Activated T-helper 17 cell treated with anti-CD3 and anti-CD28 coated beads, Interleukin-2, amount 50 U/mL, for 72 hours (primary cell): ENCODE data around the gene DNAJC11. TPM values are rescaled to one million over a fixed set of nuclear protein-coding genes. Genes with fewer than 3 reads are reported as not detected.
"Not testable (repeated sequence)": the region's sequence is repeated elsewhere in the genome, so short reads cannot be mapped to it uniquely, and the experiment has no call there.

Source experiments
- ATAC-seq: fragments of 150-1000 bp; cut with Tn5 transposase; replicated peaks from 2 replicates; pipeline ENCODE4 v1.10.0; 2021; ENCODE audit warnings: mild to moderate bottlenecking, moderate library complexity
- H3K27ac Mint-ChIP-seq: one replicate; pipeline ENCODE4 v1.8.0; 2022; ENCODE audit warnings: mixed read lengths
- H3K27me3 Mint-ChIP-seq: one replicate; pipeline ENCODE4 v1.8.0; 2022; ENCODE audit warnings: mixed read lengths
- H3K36me3 Mint-ChIP-seq: one replicate; pipeline ENCODE4 v1.8.0; 2022; ENCODE audit warnings: low read depth, mild to moderate bottlenecking, mixed read lengths
- H3K4me1 Mint-ChIP-seq: one replicate; pipeline ENCODE4 v1.8.0; 2022; ENCODE audit warnings: mixed read lengths
- H3K4me3 Mint-ChIP-seq: one replicate; pipeline ENCODE4 v1.8.0; 2022; ENCODE audit warnings: mild to moderate bottlenecking, mixed read lengths
- H3K9me3 Mint-ChIP-seq: one replicate; pipeline ENCODE4 v1.8.0; 2022; ENCODE audit warnings: mixed read lengths
- total RNA-seq, 2 donors: library from RNA; stranded (reverse); gene quantifications; one replicate each; pipeline ENCODE4 v1.2.3, GENCODE V29; 2022

DNAJC11 gene
- total RNA-seq, 2 donors from 2014 or later = 30.6 to 70.5 TPM

- no peaks in the 10 kb centered on the region for H3K9me3 Mint-ChIP-seq
- no peaks in the 10 kb centered on the region for H3K36me3 Mint-ChIP-seq
- no peak overlapping the region for H3K27ac Mint-ChIP-seq
- no peak for ATAC-seq
- H3K27me3 Mint-ChIP-seq = peaks cover 6% of the 10 kb centered on the region
- no peaks in the 10 kb centered on the region for H3K4me1 Mint-ChIP-seq
- H3K4me3 Mint-ChIP-seq = no peak overlapping the region
Observed at GRCh38 chr1:6723621-6724428, 22.2 kb upstream of the DNAJC11 start.

- Mint-ChIP-seq H3K4me3 (no peak overlapping the region), H3K27ac (no peak overlapping the region), H3K27me3 (peaks cover 4% of the 10 kb centered on the region), H3K9me3 (peaks cover 5% of the 10 kb centered on the region), H3K4me1 (no peaks in the 10 kb centered on the region), H3K36me3 (no peaks in the 10 kb centered on the region)
- ATAC-seq = no peak
Observed at GRCh38 chr1:6711174-6711573, 9.6 kb upstream of the DNAJC11 start.

GRCh38 chr1:6704746-6705145 is 3.1 kb upstream of the DNAJC11 start:
- Mint-ChIP-seq H3K27ac (peak overlapping the region; percentile 38), H3K4me3 (no peak overlapping the region), H3K9me3 (no peaks in the 10 kb centered on the region), H3K27me3 (no peaks in the 10 kb centered on the region), H3K4me1 (peaks cover 9% of the 10 kb centered on the region), H3K36me3 (no peaks in the 10 kb centered on the region)
- ATAC-seq = no peak

- peaks cover 9% of the 10 kb centered on the region for H3K4me1 Mint-ChIP-seq
Observed at GRCh38 chr1:6703016-6703415, 1.4 kb upstream of the DNAJC11 start.

GRCh38 chr1:6700853-6701436 is 671 bp downstream of the DNAJC11 start:
- Mint-ChIP-seq H3K27ac (peak overlapping the region; percentile 84), H3K36me3 (no peaks in the 10 kb centered on the region), H3K27me3 (no peaks in the 10 kb centered on the region), H3K9me3 (no peaks in the 10 kb centered on the region), H3K4me1 (peaks cover 9% of the 10 kb centered on the region), H3K4me3 (peak overlapping the region; percentile 86)
- no peak for ATAC-seq

More at GRCh38 chr1:6703016-6703415, 1.4 kb upstream of the DNAJC11 start:
- Mint-ChIP-seq H3K9me3 (no peaks in the 10 kb centered on the region), H3K27ac (peak overlapping the region; percentile 87), H3K4me3 (peak overlapping the region; percentile 86), H3K36me3 (no peaks in the 10 kb centered on the region), H3K27me3 (no peaks in the 10 kb centered on the region)
- no peak for ATAC-seq

GRCh38 chr1:6699915-6700314 is 1.7 kb downstream of the DNAJC11 start:
- not testable (repeated sequence) for H3K36me3 Mint-ChIP-seq, H3K27me3 Mint-ChIP-seq, H3K4me1 Mint-ChIP-seq, H3K9me3 Mint-ChIP-seq, ATAC-seq
- H3K4me3 Mint-ChIP-seq = peak overlapping the region; percentile 86
- H3K27ac Mint-ChIP-seq = peak overlapping the region; percentile 84

GRCh38 chr1:6695868-6696267 is 5.7 kb downstream of the DNAJC11 start:
- Mint-ChIP-seq H3K27me3 (no peaks in the 10 kb centered on the region), H3K9me3 (no peaks in the 10 kb centered on the region), H3K4me1 (peaks cover 9% of the 10 kb centered on the region), H3K4me3 (no peak overlapping the region), H3K36me3 (peaks cover 15% of the 10 kb centered on the region), H3K27ac (no peak overlapping the region)
- ATAC-seq = no peak

- H3K27me3 Mint-ChIP-seq = no peaks in the 10 kb centered on the region
- no peak overlapping the region for H3K27ac Mint-ChIP-seq
- no peak overlapping the region for H3K4me3 Mint-ChIP-seq
- no peaks in the 10 kb centered on the region for H3K9me3 Mint-ChIP-seq
- peaks cover 19% of the 10 kb centered on the region for H3K36me3 Mint-ChIP-seq
- peaks cover 2% of the 10 kb centered on the region for H3K4me1 Mint-ChIP-seq
- no peak for ATAC-seq
Observed at GRCh38 chr1:6694121-6694713, 7.4 kb downstream of the DNAJC11 start.

GRCh38 chr1:6692956-6693355 is 8.7 kb downstream of the DNAJC11 start:
- peaks cover 19% of the 10 kb centered on the region for H3K36me3 Mint-ChIP-seq
- H3K9me3 Mint-ChIP-seq = no peaks in the 10 kb centered on the region
- no peak overlapping the region for H3K27ac Mint-ChIP-seq
- H3K27me3 Mint-ChIP-seq = no peaks in the 10 kb centered on the region
- no peak for ATAC-seq
- H3K4me3 Mint-ChIP-seq = no peak overlapping the region
- peaks cover 13% of the 10 kb centered on the region for H3K4me1 Mint-ChIP-seq

GRCh38 chr1:6691507-6691906 is 10.1 kb downstream of the DNAJC11 start:
- Mint-ChIP-seq H3K4me3 (no peak overlapping the region), H3K27ac (no peak overlapping the region), H3K4me1 (peaks cover 21% of the 10 kb centered on the region), H3K27me3 (no peaks in the 10 kb centered on the region), H3K36me3 (peaks cover 19% of the 10 kb centered on the region), H3K9me3 (no peaks in the 10 kb centered on the region)
- no peak for ATAC-seq

- H3K27ac Mint-ChIP-seq = no peak overlapping the region
- H3K4me1 Mint-ChIP-seq = peaks cover 21% of the 10 kb centered on the region
- no peak overlapping the region for H3K4me3 Mint-ChIP-seq
- no peaks in the 10 kb centered on the region for H3K9me3 Mint-ChIP-seq
- no peak for ATAC-seq
- H3K36me3 Mint-ChIP-seq = peaks cover 19% of the 10 kb centered on the region
- H3K27me3 Mint-ChIP-seq = no peaks in the 10 kb centered on the region
Observed at GRCh38 chr1:6690186-6690585, 11.4 kb downstream of the DNAJC11 start.

- Mint-ChIP-seq H3K9me3 (no peaks in the 10 kb centered on the region), H3K27me3 (no peaks in the 10 kb centered on the region), H3K4me1 (peaks cover 24% of the 10 kb centered on the region), H3K36me3 (peaks cover 19% of the 10 kb centered on the region), H3K4me3 (no peak overlapping the region), H3K27ac (peak overlapping the region; percentile 60)
- ATAC-seq = peak; percentile 55
Observed at GRCh38 chr1:6688757-6689156, 12.9 kb downstream of the DNAJC11 start.

GRCh38 chr1:6688001-6688400 is 13.6 kb downstream of the DNAJC11 start:
- H3K4me1 Mint-ChIP-seq = peaks cover 31% of the 10 kb centered on the region

GRCh38 chr1:6686294-6686693 is 15.3 kb downstream of the DNAJC11 start:
- Mint-ChIP-seq H3K4me1 (peaks cover 33% of the 10 kb centered on the region), H3K36me3 (peaks cover 8% of the 10 kb centered on the region), H3K27ac (no peak overlapping the region), H3K4me3 (no peak overlapping the region), H3K27me3 (no peaks in the 10 kb centered on the region), H3K9me3 (no peaks in the 10 kb centered on the region)
- ATAC-seq = no peak

More at GRCh38 chr1:6688001-6688400, 13.6 kb downstream of the DNAJC11 start:
- Mint-ChIP-seq H3K36me3 (peaks cover 19% of the 10 kb centered on the region), H3K27ac (peak overlapping the region; percentile 60), H3K9me3 (no peaks in the 10 kb centered on the region), H3K4me3 (no peak overlapping the region), H3K27me3 (no peaks in the 10 kb centered on the region)
- no peak for ATAC-seq

- Mint-ChIP-seq H3K27ac (no peak overlapping the region), H3K4me3 (no peak overlapping the region), H3K27me3 (no peaks in the 10 kb centered on the region), H3K36me3 (peaks cover 9% of the 10 kb centered on the region), H3K4me1 (peaks cover 33% of the 10 kb centered on the region), H3K9me3 (no peaks in the 10 kb centered on the region)
- ATAC-seq = no peak
Observed at GRCh38 chr1:6685381-6685780, 16.2 kb downstream of the DNAJC11 start.
